ENCODE data around the gene CACNA1H.

CACNA1H gene

GRCh38 chr16:1168837-1169236 is 15.9 kb downstream of the CACNA1H start:
- Histone ChIP-seq H3K4me2 (ENCODE audit: low read depth, low read length, poor library complexity, severe bottlenecking) (no peak overlapping the region), H3K27me3 (ENCODE audit: low read length) (no peaks in the 10 kb centered on the region), H3K9me2 (replicated peaks; ENCODE audit: insufficient read depth, low read length) (no peaks in the 10 kb centered on the region), H2AFZ (ENCODE audit: low read depth, low read length, severe bottlenecking) (no peak overlapping the region), H3F3A (ENCODE audit: insufficient read depth) (no peaks in the 10 kb centered on the region), H3K79me2 (ENCODE audit: insufficient read depth, low read length) (no peaks in the 10 kb centered on the region), H3K4me3 (ENCODE audit: insufficient read depth, low read length, poor library complexity, severe bottlenecking) (no peak overlapping the region), H4K20me1 (ENCODE audit: low read depth, low read length) (no peaks in the 10 kb centered on the region), H3K27ac (ENCODE audit: low read depth, low read length) (no peak overlapping the region), H3K9me3 (ENCODE audit: insufficient read depth, low read length) (no peaks in the 10 kb centered on the region), H3K9ac (ENCODE audit: low read length) (no peak overlapping the region), H3K36me3 (ENCODE audit: low read length) (no peaks in the 10 kb centered on the region)
- TF ChIP-seq CTCF (IDR thresholded peaks at IDR 0.05; ENCODE audit: insufficient read depth, low read length, poor library complexity, severe bottlenecking) (no peak), EZH2phosphoT487 (conservative IDR thresholded peaks at IDR 0.05; ENCODE audit: low read length) (no peak)

GRCh38 chr16:1169285-1170075 is 16.6 kb downstream of the CACNA1H start:
- H3F3A ChIP-seq (ENCODE audit: insufficient read depth), result no peaks in the 10 kb centered on the region

GRCh38 chr16:1170076-1170418 is 17.1 kb downstream of the CACNA1H start:
- no peak overlapping the region for H3K27ac ChIP-seq (ENCODE audit: low read depth, low read length)
- TF ChIP-seq CTCF (IDR thresholded peaks at IDR 0.05; ENCODE audit: insufficient read depth, low read length, poor library complexity, severe bottlenecking), result no peak
- TF ChIP-seq EZH2phosphoT487 (conservative IDR thresholded peaks at IDR 0.05; ENCODE audit: low read length), result no peak
- no peaks in the 10 kb centered on the region for H3K27me3 ChIP-seq (ENCODE audit: low read length)

More at GRCh38 chr16:1169285-1170075, 16.6 kb downstream of the CACNA1H start:
- H3K9me2 ChIP-seq (replicated peaks; ENCODE audit: insufficient read depth, low read length), result no peaks in the 10 kb centered on the region
- H3K4me2 ChIP-seq (ENCODE audit: low read depth, low read length, poor library complexity, severe bottlenecking), result no peak overlapping the region
- no peaks in the 10 kb centered on the region for H3K36me3 ChIP-seq (ENCODE audit: low read length)
- TF ChIP-seq EZH2phosphoT487 (conservative IDR thresholded peaks at IDR 0.05; ENCODE audit: low read length), result no peak
- TF ChIP-seq CTCF (IDR thresholded peaks at IDR 0.05; ENCODE audit: insufficient read depth, low read length, poor library complexity, severe bottlenecking), result no peak
- no peak overlapping the region for H3K27ac ChIP-seq (ENCODE audit: low read depth, low read length)
- H3K4me3 ChIP-seq (ENCODE audit: insufficient read depth, low read length, poor library complexity, severe bottlenecking), result no peak overlapping the region
- H3K9me3 ChIP-seq (ENCODE audit: insufficient read depth, low read length), result no peaks in the 10 kb centered on the region
- no peaks in the 10 kb centered on the region for H3K79me2 ChIP-seq (ENCODE audit: insufficient read depth, low read length)
- H4K20me1 ChIP-seq (ENCODE audit: low read depth, low read length), result no peaks in the 10 kb centered on the region
- no peak overlapping the region for H3K9ac ChIP-seq (ENCODE audit: low read length)
- no peak overlapping the region for H2AFZ ChIP-seq (ENCODE audit: low read depth, low read length, severe bottlenecking)
- no peaks in the 10 kb centered on the region for H3K27me3 ChIP-seq (ENCODE audit: low read length)

More at GRCh38 chr16:1170076-1170418, 17.1 kb downstream of the CACNA1H start:
- no peak overlapping the region for H3K4me3 ChIP-seq (ENCODE audit: insufficient read depth, low read length, poor library complexity, severe bottlenecking)
- H3K9me3 ChIP-seq (ENCODE audit: insufficient read depth, low read length), result no peaks in the 10 kb centered on the region
- no peaks in the 10 kb centered on the region for H3K36me3 ChIP-seq (ENCODE audit: low read length)
- no peaks in the 10 kb centered on the region for H3K9me2 ChIP-seq (replicated peaks; ENCODE audit: insufficient read depth, low read length)
- no peak overlapping the region for H3K4me2 ChIP-seq (ENCODE audit: low read depth, low read length, poor library complexity, severe bottlenecking)
- H3K79me2 ChIP-seq (ENCODE audit: insufficient read depth, low read length), result no peaks in the 10 kb centered on the region
- no peaks in the 10 kb centered on the region for H4K20me1 ChIP-seq (ENCODE audit: low read depth, low read length)
- no peak overlapping the region for H3K9ac ChIP-seq (ENCODE audit: low read length)
- no peaks in the 10 kb centered on the region for H3F3A ChIP-seq (ENCODE audit: insufficient read depth)
- no peak overlapping the region for H2AFZ ChIP-seq (ENCODE audit: low read depth, low read length, severe bottlenecking)

Measured in SU-DHL-6 (cell line).